ENCODE results near the gene ZNF57.

Gene ZNF57

DNA sequence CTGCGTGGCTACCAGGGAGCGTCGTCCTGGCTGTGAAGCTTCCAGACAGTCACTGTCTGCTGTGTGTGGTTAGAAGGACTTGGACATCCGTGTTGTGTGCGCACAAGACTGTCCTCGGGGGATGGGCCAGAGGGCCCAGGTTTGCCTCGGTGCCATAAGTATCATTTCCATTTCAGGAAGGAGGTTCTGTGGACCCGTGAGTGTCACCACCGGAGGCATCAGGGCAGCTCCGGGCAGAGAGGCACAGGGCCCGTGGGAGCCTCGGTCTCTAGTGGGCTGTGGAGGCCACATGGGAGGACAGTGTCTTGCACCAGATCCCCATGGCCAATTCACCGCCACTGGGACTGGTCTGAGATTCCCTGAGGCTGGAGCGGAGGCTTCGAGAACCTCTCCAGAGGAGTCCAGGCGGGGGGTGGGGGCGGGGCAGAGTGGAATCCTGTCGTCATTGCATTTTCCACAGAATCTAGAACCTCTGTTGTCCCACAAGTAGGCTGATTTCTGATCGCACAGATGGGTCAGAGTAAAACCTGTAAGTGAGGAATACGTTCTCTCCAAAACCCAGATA lies 6.0 kb downstream of the ZNF57 start:
- no peaks in the 10 kb centered on the region for H3K9me3 ChIP-seq (ENCODE audit: control insufficient read depth, insufficient read depth, low read depth, low read length)
- CTCF ChIA-PET = no interaction called here
- no peaks in the 10 kb centered on the region for H3K4me1 ChIP-seq (ENCODE audit: control insufficient read depth, insufficient read depth, low read length)
- H3K36me3 ChIP-seq (ENCODE audit: control insufficient read depth in 2 of 2, insufficient read depth in 1 of 2, low read length in 2 of 2) = peaks cover 0 to 1% of the 10 kb centered on the region in 2 experiments; a peak in 2 of 3 replicates
- no peak overlapping the region for H3K4me3 ChIP-seq (ENCODE audit: low read depth, low read length)
- TF ChIP-seq ZNF571 (tag by site-specific recombination; IDR thresholded peaks at IDR 0.05) (no peak), ZNF488 (tag by site-specific recombination; IDR thresholded peaks at IDR 0.05) (no peak), ZBTB17 (tag by site-specific recombination; IDR thresholded peaks at IDR 0.05) (no peak), ZNF664 (tag by site-specific recombination; IDR thresholded peaks at IDR 0.05) (no peak), ZNF510 (tag by site-specific recombination; IDR thresholded peaks at IDR 0.05; ENCODE audit: insufficient replicate concordance) (no peak), ZXDB (tag by site-specific recombination; IDR thresholded peaks at IDR 0.05) (no peak)
- TF ChIP-seq, protein P1, sequence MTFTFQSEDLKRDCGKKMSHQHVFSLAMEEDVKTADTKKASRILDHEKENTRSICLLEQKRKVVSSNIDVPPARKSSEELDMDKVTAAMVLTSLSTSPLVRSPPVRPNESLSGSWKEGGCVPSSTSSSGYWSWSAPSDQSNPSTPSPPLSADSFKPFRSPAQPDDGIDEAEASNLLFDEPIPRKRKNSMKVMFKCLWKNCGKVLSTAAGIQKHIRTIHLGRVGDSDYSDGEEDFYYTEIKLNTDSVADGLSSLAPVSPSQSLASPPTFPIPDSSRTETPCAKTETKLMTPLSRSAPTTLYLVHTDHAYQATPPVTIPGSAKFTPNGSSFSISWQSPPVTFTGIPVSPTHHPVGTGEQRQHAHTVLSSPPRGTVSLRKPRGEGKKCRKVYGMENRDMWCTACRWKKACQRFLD (tag by site-specific recombination; IDR thresholded peaks at IDR 0.05) = no peak
- POLR2A ChIA-PET = no interaction called here
- no peak overlapping the region for H3K27ac ChIP-seq (ENCODE audit: extremely low read depth, low read depth, low read length)

DNA sequence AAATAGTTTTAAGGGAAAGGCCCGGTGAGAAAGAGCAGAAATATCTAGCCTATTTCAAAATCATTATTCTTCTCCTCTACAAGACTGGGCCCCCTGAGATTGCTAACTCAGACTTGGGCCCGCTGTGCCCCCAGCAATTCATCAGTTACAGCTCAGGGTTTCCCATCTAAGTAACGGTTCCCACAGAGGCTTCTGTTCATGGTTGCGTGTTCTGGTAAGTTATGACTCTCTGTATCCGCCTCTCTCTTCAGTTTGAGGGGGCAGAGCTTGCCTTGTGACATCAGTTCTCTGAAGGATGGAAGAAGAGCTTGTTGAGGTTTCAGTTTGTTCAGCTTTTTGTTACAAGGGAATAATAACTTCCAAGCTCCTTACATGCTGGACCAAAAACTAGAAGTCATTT lies 11.6 kb downstream of the ZNF57 start:
- Histone ChIP-seq H3K9me3 (ENCODE audit: control insufficient read depth, insufficient read depth, low read depth, low read length) (no peaks in the 10 kb centered on the region), H3K4me3 (ENCODE audit: low read depth, low read length) (no peak overlapping the region), H3K36me3 (ENCODE audit: control insufficient read depth in 2 of 2, insufficient read depth in 1 of 2, low read length in 2 of 2) (peaks cover 6 to 38% of the 10 kb centered on the region in 2 experiments; a peak in 2 of 3 replicates), H3K4me1 (ENCODE audit: control insufficient read depth, insufficient read depth, low read length) (no peaks in the 10 kb centered on the region), H3K27ac (ENCODE audit: extremely low read depth, low read depth, low read length) (no peak overlapping the region)
- CTCF ChIA-PET = interaction anchor here (1.2 kb wide), 2 partner anchors 25 to 93 kb away, joined by 3 to 6 read pairs; partner anchors contain the start of gene ZNF554
- no peak for TF ChIP-seq ZNF112 (tag by site-specific recombination; IDR thresholded peaks at IDR 0.05)
- TF ChIP-seq ZNF214 (tag by site-specific recombination; IDR thresholded peaks at IDR 0.05; ENCODE audit: borderline replicate concordance) = no peak
- TF ChIP-seq, protein P2, sequence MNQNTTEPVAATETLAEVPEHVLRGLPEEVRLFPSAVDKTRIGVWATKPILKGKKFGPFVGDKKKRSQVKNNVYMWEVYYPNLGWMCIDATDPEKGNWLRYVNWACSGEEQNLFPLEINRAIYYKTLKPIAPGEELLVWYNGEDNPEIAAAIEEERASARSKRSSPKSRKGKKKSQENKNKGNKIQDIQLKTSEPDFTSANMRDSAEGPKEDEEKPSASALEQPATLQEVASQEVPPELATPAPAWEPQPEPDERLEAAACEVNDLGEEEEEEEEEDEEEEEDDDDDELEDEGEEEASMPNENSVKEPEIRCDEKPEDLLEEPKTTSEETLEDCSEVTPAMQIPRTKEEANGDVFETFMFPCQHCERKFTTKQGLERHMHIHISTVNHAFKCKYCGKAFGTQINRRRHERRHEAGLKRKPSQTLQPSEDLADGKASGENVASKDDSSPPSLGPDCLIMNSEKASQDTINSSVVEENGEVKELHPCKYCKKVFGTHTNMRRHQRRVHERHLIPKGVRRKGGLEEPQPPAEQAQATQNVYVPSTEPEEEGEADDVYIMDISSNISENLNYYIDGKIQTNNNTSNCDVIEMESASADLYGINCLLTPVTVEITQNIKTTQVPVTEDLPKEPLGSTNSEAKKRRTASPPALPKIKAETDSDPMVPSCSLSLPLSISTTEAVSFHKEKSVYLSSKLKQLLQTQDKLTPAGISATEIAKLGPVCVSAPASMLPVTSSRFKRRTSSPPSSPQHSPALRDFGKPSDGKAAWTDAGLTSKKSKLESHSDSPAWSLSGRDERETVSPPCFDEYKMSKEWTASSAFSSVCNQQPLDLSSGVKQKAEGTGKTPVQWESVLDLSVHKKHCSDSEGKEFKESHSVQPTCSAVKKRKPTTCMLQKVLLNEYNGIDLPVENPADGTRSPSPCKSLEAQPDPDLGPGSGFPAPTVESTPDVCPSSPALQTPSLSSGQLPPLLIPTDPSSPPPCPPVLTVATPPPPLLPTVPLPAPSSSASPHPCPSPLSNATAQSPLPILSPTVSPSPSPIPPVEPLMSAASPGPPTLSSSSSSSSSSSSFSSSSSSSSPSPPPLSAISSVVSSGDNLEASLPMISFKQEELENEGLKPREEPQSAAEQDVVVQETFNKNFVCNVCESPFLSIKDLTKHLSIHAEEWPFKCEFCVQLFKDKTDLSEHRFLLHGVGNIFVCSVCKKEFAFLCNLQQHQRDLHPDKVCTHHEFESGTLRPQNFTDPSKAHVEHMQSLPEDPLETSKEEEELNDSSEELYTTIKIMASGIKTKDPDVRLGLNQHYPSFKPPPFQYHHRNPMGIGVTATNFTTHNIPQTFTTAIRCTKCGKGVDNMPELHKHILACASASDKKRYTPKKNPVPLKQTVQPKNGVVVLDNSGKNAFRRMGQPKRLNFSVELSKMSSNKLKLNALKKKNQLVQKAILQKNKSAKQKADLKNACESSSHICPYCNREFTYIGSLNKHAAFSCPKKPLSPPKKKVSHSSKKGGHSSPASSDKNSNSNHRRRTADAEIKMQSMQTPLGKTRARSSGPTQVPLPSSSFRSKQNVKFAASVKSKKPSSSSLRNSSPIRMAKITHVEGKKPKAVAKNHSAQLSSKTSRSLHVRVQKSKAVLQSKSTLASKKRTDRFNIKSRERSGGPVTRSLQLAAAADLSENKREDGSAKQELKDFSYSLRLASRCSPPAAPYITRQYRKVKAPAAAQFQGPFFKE (tag by site-specific recombination; IDR thresholded peaks at IDR 0.05; ENCODE audit: borderline replicate concordance) = no peak
- no peak for TF ChIP-seq BCL6B (tag by site-specific recombination; IDR thresholded peaks at IDR 0.05)
- no peak for TF ChIP-seq KLF9 (tag by site-specific recombination; IDR thresholded peaks at IDR 0.05; ENCODE audit: low read depth)
- no peak for TF ChIP-seq ZNF169 (tag by site-specific recombination; IDR thresholded peaks at IDR 0.05)
- POLR2A ChIA-PET = no interaction called here
